ENCODE data around the gene LSM12. TPM values are rescaled to one million over a fixed set of nuclear protein-coding genes. Genes with fewer than 3 reads are reported as not detected.

Gene LSM12
- polyA plus RNA-seq, 1 donor = 47.4 TPM

DNA sequence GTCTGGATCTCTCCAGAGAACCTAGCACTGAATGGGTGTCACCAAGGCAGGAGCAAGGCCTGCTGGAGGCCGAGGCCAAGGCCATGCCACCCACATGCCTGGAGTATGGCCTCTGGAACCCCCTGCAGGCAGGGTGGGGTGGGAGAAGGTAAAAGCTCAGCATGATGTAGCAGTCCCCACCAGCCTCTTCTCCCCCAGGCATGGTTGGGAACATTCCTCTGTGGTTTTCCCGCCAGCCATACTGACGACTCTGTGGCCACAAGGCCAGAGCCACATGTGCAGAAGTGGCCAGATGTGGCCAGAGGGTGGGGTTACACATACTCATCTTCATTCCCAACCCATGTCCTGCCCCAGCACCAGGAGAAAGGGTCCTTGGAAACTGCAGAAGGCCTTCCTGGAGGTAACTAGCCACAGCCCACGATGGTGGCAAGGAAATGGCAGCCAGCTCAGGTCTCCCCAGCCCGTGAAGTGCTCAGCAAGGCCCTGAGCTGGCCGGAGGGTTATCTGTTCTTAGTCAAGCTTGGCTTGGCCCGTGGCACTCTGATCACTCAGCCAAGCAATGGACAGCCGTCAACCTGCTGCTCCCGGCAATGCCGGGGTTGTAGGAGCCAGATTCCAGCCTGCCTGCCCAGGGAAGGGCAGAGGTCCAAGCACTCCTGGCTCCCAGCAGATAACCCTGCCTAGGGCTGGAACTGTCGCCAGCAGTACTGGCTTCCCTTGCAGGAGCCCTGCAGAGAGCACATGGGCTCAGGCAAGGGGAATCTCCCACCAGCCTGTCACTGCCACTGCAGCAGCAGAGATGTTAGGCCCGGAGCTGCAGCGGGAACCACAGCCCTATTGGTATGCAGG, 30.9 kb upstream of the LSM12 start:
- DNase-seq = no peak

DNA sequence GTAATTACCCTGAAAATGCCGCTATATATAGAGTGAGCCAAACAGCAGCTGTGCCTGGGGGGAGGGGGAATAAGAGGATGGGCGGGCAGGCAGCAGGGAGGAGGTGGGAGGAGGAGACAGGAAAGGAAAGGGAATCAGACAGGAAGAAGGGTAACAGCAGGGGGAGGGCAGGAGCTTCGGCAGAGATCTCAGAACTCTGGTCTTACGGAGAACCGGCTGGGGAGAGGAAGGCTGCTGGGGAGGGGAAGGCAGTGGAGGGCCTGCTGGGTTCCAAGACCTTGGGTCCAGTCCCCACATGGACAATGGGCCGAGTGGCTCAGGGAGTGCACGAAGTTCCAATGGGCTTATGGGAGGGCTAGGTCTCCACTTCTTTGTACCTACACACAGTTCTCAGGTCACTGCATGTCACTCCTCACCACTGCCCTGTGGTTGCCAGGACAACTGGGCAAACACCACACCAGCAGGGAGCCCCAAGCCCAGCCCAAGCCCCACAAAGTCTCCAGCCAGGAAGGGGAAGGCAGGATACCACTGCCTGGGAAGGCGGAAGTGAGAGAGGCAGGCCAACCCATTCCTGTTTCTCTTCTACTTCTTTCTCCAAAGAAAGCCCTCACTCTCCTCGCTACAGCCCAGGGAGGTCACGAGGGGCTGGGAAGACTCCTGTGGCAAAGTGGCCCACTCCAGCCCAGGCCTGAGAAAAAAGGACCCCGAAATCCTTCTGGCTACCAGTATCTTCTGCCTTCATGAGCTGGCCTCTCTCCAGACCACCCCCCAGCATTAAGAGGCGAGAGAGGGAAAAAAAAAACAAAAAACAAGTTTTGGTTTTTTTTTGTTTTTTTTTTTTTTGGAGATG, 29.4 kb upstream of the LSM12 start:
- peak; percentile 90 for DNase-seq

DNA sequence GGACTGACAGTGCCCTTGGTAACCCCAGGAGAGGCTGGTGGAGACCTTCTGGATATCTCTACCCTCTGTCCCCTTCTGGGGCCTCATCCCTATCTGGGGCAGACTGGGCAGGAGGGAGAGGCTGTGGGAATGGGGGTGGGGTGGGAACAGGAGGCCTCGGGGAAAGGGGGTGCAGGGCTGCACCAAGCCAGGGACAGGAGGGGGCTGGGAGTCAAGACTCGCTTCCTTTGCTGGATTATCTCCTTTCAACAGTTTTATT, 28.8 kb upstream of the LSM12 start:
- no peak for DNase-seq

GRCh38 chr17:44094701-44095387, 28.4 kb upstream of the LSM12 start:
- no peak for DNase-seq

GRCh38 chr17:44093231-44093900, 26.9 kb upstream of the LSM12 start:
- DNase-seq = no peak

DNA sequence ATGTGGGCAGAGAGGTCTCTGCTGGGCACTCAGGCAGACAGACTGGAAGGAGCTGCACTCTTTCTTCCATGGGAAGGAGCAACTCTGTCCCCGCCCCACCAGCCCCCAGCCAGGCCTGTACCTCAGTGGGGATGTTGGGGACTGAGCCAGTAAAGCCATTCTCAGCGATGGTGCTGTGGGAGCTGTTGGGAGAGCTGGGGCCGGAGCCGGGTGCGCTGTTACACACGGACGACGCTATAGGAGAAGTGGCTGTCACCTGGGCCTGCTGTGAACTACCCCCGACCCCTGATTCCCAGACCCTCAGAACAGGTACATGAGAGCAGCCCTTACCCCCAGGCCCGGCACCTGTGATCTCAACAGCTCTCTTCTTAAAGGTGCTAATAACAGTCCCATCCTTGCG, 25.6 kb upstream of the LSM12 start:
- no peak for DNase-seq

DNA sequence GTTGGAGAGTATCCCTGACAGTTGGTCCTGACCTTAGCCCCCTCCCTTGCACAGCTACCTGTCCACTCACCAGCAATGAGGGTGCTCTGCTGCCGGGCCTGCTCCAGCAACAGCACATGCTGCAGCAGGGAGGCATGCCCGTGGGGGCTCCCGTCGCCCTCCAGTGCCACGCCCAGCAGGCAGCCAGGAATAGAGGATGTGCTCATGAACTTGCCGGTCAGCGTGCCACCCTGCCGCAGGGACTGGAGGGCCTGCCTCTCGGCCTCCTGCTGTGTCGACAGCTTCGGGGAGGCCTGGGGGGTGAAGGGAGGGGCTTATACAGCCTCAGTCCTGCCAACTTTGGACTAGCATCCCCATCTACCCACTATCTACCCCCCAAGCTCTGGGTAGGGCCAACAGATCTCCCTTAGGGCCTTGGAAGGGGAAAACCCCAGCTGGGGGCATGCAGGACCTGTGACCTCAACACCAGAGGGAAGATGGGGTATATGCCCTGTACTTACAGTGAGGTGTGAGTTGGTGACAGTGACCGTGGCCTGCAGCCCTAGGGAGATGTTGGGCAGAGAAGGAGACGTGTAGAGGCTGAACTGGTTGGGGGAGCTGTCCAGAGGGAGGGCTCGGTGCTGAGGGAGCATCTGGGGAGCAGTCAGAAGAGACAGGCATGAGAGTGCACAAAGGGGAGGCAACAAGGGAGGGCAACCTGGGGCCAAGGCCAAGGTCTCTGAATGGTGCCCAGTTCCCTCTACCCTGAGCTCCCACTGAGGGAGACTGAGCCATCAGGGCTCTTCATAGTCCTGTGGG, 24.9 kb upstream of the LSM12 start:
- no peak for DNase-seq

DNA sequence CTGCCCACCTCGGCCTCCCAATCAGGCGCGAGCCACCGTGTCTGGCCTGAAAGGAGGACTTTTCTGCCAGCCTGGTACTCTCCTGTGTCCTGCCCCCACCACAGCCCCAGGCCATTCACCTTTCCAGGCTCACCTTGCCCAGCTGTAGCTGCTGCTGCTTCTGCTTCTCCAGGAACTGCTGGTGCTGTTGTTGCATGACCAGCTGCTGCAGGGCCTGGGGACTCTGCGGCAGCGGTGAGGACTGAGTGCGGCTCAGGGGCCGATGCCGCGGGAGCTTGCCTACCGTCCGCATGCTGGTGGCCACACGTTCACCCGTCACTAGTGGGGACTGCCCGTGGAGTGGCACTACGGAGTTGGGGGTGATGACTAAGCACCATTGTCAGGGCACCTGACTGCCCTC, 21.8 kb upstream of the LSM12 start:
- DNase-seq = no peak

DNA sequence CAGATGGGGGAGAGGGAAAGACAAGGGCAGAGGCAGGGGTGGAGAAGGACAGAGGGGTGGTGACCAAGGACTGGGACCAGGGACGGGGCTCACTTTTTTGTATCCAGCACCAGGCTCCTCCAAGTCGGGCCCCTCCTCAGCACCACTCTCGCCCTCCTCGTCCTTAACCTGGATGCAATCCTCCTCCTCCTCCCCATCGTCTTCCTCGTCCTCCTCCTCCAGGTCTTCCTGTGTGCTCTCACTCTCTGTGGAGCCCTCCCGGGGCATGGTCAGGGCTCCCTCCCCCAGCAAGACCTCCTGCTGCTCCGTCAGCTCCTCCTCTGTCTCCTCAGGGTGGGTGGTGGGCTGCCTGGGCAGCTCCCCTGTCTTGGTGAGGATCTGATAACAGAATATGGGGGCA, 20.8 kb upstream of the LSM12 start:
- DNase-seq = no peak

DNA sequence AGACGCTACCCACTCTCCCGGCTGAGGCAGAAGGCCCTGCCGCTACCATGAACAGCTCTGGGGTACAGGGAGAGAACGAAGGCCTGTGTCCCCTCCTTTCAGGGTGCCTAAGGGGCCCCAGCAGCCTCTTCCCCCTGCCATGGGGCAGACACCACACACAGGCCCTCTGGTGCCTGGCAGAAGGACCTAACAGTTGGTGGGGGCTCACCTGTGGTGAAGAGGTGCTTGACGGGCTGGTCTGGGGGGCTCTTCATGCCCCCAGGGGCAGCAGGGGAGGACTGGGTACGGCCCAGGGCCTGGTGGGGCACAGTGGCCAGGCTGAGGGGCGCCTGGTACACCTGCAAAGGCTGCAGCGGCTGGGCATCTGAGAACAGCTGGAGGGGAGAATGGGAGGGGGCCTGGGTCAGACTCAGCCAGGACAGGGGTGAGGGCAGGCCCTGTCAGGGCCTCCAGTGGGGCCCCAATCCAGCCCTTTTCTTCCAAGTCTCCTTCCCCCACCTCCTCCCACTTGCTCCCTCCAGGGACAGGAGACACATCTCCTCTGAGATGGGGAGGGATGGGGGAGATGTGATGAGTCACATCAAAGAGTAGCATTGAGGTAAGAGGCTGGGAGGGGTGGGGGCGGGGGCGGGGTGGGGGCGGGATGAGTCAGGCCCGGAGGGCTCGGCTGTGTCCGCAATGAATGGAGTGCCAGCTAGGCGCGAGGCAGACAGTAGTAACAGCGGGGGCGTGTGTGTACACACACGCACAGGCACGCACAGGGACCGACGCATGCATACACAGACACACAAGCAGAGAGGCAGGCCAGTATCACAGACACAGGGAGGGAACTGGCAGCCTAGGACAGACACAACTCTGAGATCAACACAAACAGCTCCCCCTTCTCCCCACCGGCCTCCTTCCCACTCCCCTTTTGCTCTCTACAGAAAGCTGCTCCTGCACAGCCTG, 20.2 kb upstream of the LSM12 start:
- DNase-seq = no peak

GRCh38 chr17:44085908-44086307, 19.4 kb upstream of the LSM12 start:
- no peak for DNase-seq

GRCh38 chr17:44084921-44085320, 18.4 kb upstream of the LSM12 start:
- no peak for DNase-seq

DNA sequence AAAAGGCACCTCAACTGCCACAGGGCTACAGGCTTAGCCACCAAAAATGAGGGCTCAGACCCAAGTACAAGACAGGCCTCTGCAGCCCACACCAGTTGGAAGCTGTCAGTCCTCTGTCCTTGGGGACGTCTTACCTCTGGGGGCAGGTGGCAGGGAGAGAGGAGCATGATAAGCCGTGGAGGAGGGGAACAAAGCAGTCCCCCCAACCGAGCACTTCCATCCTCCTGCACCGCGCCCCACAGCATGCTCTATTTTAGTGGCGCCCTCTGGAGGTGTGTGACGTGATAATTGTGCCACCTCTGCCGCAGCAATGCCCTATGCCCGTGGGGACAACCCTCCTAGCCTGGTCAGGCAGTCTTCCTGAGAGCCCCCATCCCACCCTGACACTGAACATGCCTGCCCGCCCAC, 17.7 kb upstream of the LSM12 start:
- no peak for DNase-seq

DNA sequence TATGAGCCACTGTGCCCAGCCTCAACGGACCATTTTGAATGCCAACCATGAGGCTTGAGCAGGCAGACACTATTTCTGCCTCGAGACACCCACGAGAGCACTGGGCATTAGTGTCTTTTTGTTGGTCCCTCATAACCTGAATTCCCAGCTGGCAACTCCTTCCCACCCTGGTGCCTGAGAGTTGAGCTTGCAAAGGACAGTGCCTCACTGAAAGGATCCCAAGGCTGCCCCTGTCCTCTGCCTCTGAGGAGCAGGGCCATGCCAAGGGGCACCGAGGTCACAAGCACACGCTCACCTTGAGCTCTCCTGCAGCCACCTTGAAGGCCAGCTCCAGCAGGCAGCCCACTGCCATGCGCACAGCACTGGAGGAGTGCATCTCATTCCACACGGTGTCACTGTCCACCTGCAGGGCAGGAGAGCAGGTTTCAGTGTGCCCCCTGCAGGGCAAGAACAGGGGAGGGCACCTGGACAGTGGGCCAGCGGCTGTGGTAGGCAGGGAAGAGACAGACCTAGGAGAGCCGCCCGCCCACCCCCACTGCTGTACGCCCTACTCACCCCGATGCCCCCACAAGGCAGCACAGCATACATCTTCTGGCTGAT, 16.9 kb upstream of the LSM12 start:
- no peak for DNase-seq

DNA sequence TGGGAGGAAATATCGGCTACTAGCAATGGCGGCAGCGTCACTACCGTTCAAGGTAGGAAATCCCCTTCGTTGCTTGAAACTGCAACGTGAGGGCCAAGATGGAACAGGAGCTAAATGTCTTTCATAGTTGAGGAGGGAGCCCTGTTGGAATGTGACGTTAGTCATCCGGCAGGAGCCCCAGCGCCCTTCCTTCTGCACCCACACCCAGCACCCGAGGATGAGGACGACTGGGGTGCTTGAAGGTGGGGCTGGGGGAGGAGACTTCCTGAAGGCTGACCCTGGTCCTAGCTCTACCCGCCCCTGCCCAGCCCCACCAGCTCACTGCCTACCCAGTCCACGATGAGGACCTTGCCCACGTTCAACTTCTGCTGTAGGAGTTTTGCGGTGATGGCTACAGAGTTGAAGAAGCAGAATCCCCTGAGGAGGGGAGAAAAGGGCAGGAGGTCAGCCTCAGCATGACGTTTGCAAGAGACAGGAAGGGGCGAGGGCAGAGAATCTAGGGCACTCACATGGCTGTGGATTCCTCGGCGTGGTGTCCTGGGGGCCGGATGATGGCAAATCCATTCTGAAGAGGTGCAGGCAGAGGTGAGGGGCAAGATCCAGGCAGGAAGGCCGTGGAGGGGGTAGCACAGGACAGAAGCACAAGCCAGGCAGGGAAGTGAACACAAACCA, 15.9 kb upstream of the LSM12 start:
- no peak for DNase-seq

- DNase-seq = no peak
Observed at GRCh38 chr17:44081681-44082080, 15.2 kb upstream of the LSM12 start.

DNA sequence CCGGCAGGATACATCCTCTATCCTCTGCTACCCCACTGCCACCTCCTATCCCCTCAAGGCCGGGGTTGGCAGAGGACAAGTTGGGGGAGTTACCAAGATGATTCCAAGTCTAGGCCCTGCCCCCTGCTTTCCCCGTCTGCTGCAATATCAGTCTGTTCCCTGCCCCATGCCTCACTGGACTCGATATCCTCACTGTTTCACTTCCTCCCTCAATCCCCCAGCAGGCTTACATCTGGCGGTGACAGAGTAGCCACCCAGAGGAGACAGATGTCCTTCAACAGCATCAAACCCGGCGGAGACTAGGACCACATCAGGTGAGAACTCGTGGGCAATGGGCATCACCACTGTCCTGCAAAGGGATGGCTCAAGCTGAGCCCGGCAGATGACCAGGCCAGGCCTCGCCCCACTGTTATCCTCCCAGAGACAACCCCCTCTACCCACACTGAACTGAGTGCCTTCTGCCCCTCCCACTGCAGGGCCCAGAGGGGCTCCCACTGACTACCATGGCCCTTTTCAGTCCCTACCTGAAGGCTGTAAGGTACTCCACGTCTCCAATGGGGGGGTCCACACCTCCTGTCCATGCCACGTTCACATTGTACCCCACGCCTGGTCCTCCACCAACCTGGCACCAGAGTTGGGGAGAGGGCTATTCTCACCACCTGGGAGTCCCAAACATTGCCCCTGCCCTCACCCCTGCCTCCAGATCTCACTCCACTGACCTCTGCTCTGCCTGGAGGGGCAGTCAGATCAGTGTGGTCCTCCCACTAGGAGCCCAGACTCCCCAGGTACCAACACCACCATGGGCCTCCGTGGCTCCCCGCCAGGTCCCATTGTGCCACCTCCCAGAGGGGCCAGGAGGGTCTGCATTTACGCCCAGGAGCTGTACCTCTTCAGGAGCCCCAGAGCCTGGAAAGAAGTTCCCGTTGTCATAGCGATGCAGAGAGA, 13.7 kb upstream of the LSM12 start:
- DNase-seq = no peak

DNA sequence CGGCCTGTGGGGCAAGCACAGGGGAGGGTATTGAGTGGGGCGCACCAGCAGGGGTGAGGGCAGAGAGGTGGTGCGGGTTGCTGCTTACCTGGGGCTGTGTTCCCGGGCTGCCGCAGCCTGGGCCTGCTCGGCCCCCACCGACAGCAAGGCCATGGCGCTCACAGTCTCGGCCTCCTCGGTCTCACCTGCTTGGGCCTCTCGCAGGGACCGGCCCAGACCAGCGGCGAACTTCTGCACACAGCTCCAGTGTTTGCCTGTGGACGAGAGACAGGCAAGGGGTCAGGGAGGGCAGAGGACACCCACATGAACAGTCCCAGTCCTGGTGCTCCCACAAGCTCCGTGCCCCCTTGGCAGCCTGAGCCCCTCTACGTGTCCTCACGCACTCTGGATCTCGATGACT, 11.9 kb upstream of the LSM12 start:
- DNase-seq = no peak
